HG03108 (cell line): ENCODE results near the gene OR4F15.
"Not testable (repeated sequence)": the region's sequence is repeated elsewhere in the genome, so short reads cannot be mapped to it uniquely, and the experiment has no call there.

Experiments
- ATAC-seq: cut with Tn5 transposase; IDR thresholded peaks from one replicate; pipeline ENCODE4 v1.9.1; 2021; ENCODE audit warnings: moderate library complexity; ENCODE audit not compliant: unreplicated experiment

The OR4F15 gene, protein sequence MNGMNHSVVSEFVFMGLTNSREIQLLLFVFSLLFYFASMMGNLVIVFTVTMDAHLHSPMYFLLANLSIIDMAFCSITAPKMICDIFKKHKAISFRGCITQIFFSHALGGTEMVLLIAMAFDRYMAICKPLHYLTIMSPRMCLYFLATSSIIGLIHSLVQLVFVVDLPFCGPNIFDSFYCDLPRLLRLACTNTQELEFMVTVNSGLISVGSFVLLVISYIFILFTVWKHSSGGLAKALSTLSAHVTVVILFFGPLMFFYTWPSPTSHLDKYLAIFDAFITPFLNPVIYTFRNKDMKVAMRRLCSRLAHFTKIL

DNA sequence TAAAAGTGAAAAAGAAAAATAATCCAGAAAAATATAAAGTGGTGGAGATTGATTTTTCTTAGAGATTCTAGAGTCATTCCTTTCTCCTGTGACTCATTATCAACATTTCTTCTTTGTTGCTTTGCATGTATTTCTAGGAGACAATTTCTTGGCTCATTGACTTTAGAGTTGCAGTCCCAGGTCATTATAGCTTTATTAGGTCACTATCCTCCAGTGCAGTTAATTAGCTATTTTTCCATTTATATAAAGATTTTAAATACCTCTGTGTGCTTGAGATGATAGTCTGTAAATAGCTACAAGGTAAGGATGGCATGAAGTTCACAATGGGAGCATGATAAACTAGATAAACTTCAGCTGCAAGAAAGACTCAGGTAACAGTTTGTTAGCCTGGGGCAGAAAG lies at the start of gene OR4F15:
TSS of gene OR4F15 (plus strand) at position 301 of the 400 bp plus-strand sequence. CDS start 5,985 bp downstream, outside the sequence.
- ATAC-seq: no peak

GRCh38 chr15:101764669-101765339 lies 47.2 kb upstream of the OR4F15 start:
- ATAC-seq: not testable (repeated sequence)

DNA sequence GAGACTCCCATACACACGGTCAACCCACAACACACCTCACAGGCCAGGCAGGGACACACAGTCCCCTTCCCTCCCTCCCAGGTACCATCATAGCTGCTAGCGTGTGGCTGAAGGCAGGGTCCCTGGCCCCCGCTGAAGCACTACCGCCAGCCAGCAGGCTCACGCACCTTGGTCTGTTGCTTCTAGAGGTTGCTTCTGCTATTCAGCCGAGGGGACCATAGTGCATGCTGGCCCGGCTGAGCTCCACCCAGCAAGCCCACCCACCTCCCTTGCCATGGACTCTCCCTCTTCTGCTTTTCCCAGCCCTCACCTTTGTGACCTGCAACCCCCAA lies 46.7 kb upstream of the OR4F15 start:
- ATAC-seq: not testable (repeated sequence)

DNA sequence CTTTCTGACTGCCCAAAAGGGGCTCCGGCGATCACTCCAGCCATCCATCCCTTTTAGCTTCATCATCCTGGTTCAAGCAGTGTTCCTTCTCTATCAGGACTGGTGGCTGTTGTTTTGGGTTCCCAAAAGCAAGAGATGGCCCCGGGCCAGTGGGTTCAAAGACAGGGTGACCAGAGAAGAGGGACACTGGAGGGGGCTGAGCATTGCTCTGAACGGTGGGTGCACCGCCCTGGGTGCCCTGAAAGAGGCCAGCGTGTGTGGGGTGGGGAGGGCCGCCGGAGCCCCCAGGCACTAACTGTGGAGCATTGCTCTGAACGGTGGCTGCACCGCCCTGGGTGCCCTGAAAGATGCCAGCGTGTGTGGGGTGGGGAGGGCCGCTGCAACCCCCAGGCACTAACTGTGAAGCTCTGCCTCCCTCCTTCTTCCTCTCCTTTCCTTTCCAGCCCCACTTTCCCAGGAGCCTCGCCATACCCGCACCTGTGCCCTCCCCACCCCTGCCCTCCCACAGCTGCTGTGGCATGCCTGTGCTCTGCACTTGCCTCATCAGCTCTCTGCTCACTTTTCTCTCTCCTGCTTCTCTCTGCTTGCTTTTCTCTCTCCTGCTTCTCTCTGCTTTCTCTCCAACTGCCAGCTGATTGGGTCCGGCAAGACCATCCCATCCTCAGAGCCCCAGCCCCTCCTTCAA lies 46.1 kb upstream of the OR4F15 start:
- ATAC-seq: no peak

GRCh38 chr15:101767083-101767640 lies 44.8 kb upstream of the OR4F15 start:
- ATAC-seq: not testable (repeated sequence)

DNA sequence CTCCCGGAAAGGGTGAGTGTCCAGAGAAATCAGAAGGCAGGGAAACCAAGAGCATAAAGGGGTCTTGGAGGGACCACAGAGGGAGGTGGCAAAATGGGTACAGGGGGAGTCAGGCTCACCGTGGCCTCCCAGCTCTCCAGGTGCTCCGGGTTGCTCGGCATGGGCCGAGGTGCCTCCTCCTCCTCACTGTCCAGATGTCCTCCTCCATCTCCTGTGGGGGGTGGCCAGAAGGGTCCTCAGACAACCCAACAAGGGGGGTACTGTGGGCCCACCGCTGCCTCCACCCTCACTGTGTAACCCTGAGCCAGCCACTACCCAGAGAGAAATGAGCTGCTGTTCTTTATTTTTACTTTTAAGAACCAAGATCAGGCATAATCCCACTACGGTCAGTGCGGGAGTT lies 39.1 kb upstream of the OR4F15 start:
- no peak for ATAC-seq

- no peak for ATAC-seq
Observed at GRCh38 chr15:101773496-101774100, 38.4 kb upstream of the OR4F15 start.

DNA sequence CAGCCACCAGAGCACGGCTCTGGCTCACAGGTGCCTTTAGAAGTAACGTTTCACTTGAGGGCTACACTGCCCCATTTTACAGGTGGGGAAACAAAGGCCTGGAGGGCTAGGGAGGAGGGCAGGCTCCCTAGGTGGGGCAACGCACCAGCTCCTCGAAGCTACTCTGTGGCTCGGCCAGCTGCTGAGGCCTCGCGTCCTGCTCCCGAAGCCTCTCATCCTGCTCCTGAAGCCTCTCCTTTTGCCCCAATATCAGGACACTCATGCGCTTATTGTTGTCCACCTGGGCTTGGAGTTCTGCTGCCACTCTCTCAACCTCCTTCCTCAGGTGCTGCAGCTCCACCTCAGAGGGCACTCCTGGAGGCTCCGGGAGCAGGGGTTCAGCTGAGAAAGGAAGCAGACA lies 36.9 kb upstream of the OR4F15 start:
- no peak for ATAC-seq

DNA sequence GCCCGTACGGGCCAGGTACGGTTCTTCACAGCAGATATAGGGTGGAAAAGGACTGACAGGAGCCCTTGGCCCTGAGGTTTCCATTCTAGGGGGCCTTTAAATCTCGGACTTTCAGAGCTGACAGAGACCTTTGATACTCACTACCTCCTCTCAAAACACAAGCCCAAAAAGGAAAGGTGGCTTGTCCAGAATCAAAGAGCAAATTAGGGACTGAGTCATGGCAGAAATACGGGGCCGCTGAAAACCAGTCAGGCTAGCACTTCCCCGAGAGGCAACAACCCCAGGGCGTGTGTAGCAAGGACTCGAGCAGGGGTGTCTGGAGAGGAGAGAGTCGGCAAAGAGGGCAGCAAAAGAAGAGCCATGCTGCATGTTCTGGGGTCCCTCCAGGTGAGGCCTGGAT lies 33.4 kb upstream of the OR4F15 start:
- ATAC-seq: not testable (repeated sequence)

- not testable (repeated sequence) for ATAC-seq
Observed at GRCh38 chr15:101780225-101780624, 31.8 kb upstream of the OR4F15 start.

DNA sequence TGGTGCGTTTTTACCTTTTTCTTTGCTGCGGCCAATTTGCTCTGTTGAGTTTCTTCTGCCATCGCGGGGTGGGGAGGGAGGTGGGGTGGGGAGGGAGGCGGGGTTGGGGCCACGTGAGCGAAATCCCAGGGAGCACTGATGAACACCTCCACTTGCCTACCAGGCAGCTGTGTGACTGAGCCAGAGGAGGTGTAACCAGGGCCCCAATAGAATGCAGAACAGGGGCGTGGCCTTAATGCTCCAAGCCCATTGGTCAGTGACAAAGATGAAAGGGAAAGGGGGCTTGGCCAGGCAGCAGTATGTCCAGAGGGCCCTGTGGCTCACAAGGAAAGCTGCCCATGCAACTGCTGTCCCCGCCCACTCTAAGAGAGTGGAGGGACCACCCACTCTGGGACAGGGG lies 30.1 kb upstream of the OR4F15 start:
- ATAC-seq: no peak

GRCh38 chr15:101784644-101785043 lies 27.4 kb upstream of the OR4F15 start:
- no peak for ATAC-seq

DNA sequence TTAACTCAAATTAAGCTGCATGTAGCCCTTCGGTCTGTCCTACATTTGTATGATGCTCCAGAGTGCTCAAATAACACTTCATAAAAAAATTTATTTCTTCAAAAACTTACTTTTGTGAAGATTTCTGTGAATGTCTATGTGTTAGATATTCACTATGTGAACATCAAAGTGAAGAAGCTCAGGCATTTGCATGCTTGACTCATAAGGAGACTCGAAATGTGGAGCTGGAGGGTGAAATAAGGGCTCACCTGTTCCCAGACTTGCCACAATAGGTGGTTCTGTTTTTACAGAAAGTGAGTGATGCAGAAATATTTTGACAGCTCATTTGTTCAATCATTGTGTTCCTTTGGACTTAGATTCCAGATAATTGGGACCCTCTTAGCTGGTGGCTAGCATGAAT lies 25.6 kb upstream of the OR4F15 start:
- ATAC-seq: not testable (repeated sequence)

- ATAC-seq: not testable (repeated sequence)
Observed at GRCh38 chr15:101788001-101788400, 24.0 kb upstream of the OR4F15 start.

GRCh38 chr15:101788503-101789269 lies 23.3 kb upstream of the OR4F15 start:
- ATAC-seq: not testable (repeated sequence)

GRCh38 chr15:101790748-101791147 lies 21.3 kb upstream of the OR4F15 start:
- ATAC-seq: not testable (repeated sequence)

DNA sequence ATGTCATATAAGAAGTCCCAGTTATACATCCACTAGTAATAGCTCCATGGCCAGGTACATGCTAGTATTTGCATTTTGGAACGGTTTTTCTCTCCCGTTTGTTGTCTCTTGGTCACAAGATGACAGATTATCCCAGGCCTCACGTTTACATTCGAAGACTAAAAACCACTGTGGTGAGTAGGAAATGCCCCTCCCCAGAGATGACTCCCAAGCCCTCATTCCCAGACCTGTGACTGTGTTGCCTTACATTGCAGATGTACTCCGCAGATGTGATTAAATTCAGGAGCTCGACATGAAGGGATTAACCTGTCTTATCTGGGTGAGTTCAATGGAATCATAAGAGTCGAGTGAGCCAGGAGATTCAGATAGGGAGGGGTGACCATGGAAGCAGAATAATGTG lies 18.0 kb upstream of the OR4F15 start:
- not testable (repeated sequence) for ATAC-seq

- no peak for ATAC-seq
Observed at GRCh38 chr15:101795455-101795854, 16.5 kb upstream of the OR4F15 start.

GRCh38 chr15:101799665-101800064 lies 12.3 kb upstream of the OR4F15 start:
- ATAC-seq: no peak

- no peak for ATAC-seq
Observed at GRCh38 chr15:101801048-101801447, 11.0 kb upstream of the OR4F15 start.
